HepG2 (cell line): Measurements from ENCODE around the gene ALG1L2. TPM values are rescaled to one million over a fixed set of nuclear protein-coding genes. Genes with fewer than 3 reads are reported as not detected.
A peak's percentile ranks its signal among the peaks of the same experiment; 100 is the strongest.

Experiments
- BHLHE40 ChIP-seq: IDR thresholded peaks from 2 replicates; pipeline ENCODE4 v1.6.1; 2011; ENCODE audit warnings: low read length, improper control_type of control experiment
- FOSL2 ChIP-seq: sonication (generic); formaldehyde crosslinking; IDR thresholded peaks from 2 replicates; pipeline ENCODE4 v1.4.0; 2020; ENCODE audit warnings: missing genetic modification reagents
- ISX ChIP-seq: sonication (generic); formaldehyde crosslinking; conservative IDR thresholded peaks from 2 replicates; pipeline ENCODE4 v1.5.0; 2020; ENCODE audit warnings: missing genetic modification reagents
- KLF12 ChIP-seq: sonication (generic); formaldehyde crosslinking; IDR thresholded peaks from 2 replicates; pipeline ENCODE4 v1.4.0; 2020; ENCODE audit warnings: missing genetic modification reagents, borderline replicate concordance
- MTA1 ChIP-seq: sonication (generic); formaldehyde crosslinking; IDR thresholded peaks from 2 replicates; pipeline ENCODE4 v1.4.0; 2020; ENCODE audit warnings: missing genetic modification reagents, mild to moderate bottlenecking, borderline replicate concordance
- NFE2 ChIP-seq: sonication (generic); formaldehyde crosslinking; IDR thresholded peaks from 2 replicates; pipeline ENCODE4 v1.4.0; 2020; ENCODE audit warnings: missing genetic modification reagents
- POGZ ChIP-seq: sonication (generic); formaldehyde crosslinking; IDR thresholded peaks from 2 replicates; pipeline ENCODE4 v1.4.0; 2020; ENCODE audit warnings: mild to moderate bottlenecking, missing genetic modification reagents
- SNRNP70 ChIP-seq: fragments of 200-400 bp; formaldehyde crosslinking; IDR thresholded peaks from 2 replicates; pipeline ENCODE4 v1.6.1; 2017; ENCODE audit warnings: mild to moderate bottlenecking, low read depth, low read length, moderate library complexity
- SRSF9 ChIP-seq: fragments of 200-400 bp; formaldehyde crosslinking; IDR thresholded peaks from 2 replicates; pipeline ENCODE4 v1.6.1; 2018; ENCODE audit warnings: borderline replicate concordance, mild to moderate bottlenecking, low read depth, low read length; ENCODE audit not compliant: insufficient read depth, poor library complexity, severe bottlenecking
- ZNF235 ChIP-seq: sonication (generic); formaldehyde crosslinking; IDR thresholded peaks from 2 replicates; pipeline ENCODE4 v1.8.1; 2023; ENCODE audit warnings: mild to moderate bottlenecking, missing genetic modification reagents, borderline replicate concordance
- ZNF382 ChIP-seq: sonication (generic); formaldehyde crosslinking; IDR thresholded peaks from 2 replicates; pipeline ENCODE4 v1.5.0; 2020; ENCODE audit warnings: missing genetic modification reagents, mild to moderate bottlenecking, borderline replicate concordance
- ZNF619 ChIP-seq: sonication (generic); formaldehyde crosslinking; IDR thresholded peaks from 2 replicates; pipeline ENCODE4 v1.4.0; 2020; ENCODE audit warnings: mild to moderate bottlenecking, missing genetic modification reagents
- ZNF737 ChIP-seq: sonication (generic); formaldehyde crosslinking; IDR thresholded peaks from 2 replicates; pipeline ENCODE4 v1.5.0; 2020; ENCODE audit warnings: missing genetic modification reagents, mild to moderate bottlenecking, borderline replicate concordance
- ZNF83 ChIP-seq: sonication (generic); formaldehyde crosslinking; IDR thresholded peaks from 2 replicates; pipeline ENCODE4 v1.4.0; 2020; ENCODE audit warnings: missing genetic modification reagents, mild to moderate bottlenecking, borderline replicate concordance
- ZSCAN20 ChIP-seq: sonication (generic); formaldehyde crosslinking; IDR thresholded peaks from 2 replicates; pipeline ENCODE4 v1.4.0; 2020; ENCODE audit warnings: missing genetic modification reagents, mild to moderate bottlenecking, borderline replicate concordance
- polyA plus RNA-seq, 8 experiments: library from polyadenylated mRNA; depleted of rRNA in 3 of 8; stranded (reverse) in 7 of 8; unstranded in 1 of 8; fragments of >200 nt; fragmentation: Illumina TruSeq in 4 of 8; extraction: Trizol in 4 of 8; gene quantifications; 2 replicates each; pipeline versions ENCODE4 v1.2.1 to v1.2.3, GENCODE V29; 2011 to 2016; ENCODE audit warnings: low read depth in 4 of 8, missing spikeins in 1 of 8, mixed read lengths in 1 of 8; ENCODE audit not compliant: insufficient read depth in 1 of 8
- total RNA-seq, 5 experiments: library from RNA; depleted of rRNA; stranded (reverse); fragments of >200 nt; fragmentation: Illumina TruSeq; extraction: Trizol; gene quantifications; 2 replicates each; pipeline ENCODE4 v1.2.3, GENCODE V29; 2016; ENCODE audit warnings: low read depth in 1 of 5
- TF ChIP-seq, protein P1 (sequence below): sonication (generic); formaldehyde crosslinking; IDR thresholded peaks from 2 replicates; pipeline ENCODE4 v1.4.0; 2020; ENCODE audit warnings: missing genetic modification reagents, borderline replicate concordance
- TF ChIP-seq, protein P2 (sequence below): IDR thresholded peaks from 2 replicates; pipeline ENCODE4 v1.6.1; 2016; ENCODE audit warnings: missing biosample characterization, missing genetic modification reagents, low read depth
- TF ChIP-seq, protein P3 (sequence below): sonication (generic); formaldehyde crosslinking; IDR thresholded peaks from 2 replicates; pipeline ENCODE4 v1.4.0; 2020; ENCODE audit warnings: missing genetic modification reagents, borderline replicate concordance
- TF ChIP-seq, protein P4 (sequence below): sonication (generic); formaldehyde crosslinking; IDR thresholded peaks from 2 replicates; pipeline ENCODE4 v1.5.1; 2020; ENCODE audit warnings: mild to moderate bottlenecking, missing genetic modification reagents, borderline replicate concordance
- TF ChIP-seq, protein P5 (sequence below): IDR thresholded peaks from 2 replicates; pipeline ENCODE4 v1.6.1; 2016; ENCODE audit warnings: missing compliant biosample characterization, missing genetic modification reagents, borderline replicate concordance
- TF ChIP-seq, protein P6 (sequence below): IDR thresholded peaks from 2 replicates; pipeline ENCODE4 v1.6.1; 2012; ENCODE audit warnings: low read depth, low read length, improper control_type of control experiment

ALG1L2 gene
- total and polyA plus RNA-seq, 2 of the 13 experiments (the other 11 are each of a cell fraction or from before 2014, with no cell fraction given) = 0.13 to 0.55 TPM

DNA sequence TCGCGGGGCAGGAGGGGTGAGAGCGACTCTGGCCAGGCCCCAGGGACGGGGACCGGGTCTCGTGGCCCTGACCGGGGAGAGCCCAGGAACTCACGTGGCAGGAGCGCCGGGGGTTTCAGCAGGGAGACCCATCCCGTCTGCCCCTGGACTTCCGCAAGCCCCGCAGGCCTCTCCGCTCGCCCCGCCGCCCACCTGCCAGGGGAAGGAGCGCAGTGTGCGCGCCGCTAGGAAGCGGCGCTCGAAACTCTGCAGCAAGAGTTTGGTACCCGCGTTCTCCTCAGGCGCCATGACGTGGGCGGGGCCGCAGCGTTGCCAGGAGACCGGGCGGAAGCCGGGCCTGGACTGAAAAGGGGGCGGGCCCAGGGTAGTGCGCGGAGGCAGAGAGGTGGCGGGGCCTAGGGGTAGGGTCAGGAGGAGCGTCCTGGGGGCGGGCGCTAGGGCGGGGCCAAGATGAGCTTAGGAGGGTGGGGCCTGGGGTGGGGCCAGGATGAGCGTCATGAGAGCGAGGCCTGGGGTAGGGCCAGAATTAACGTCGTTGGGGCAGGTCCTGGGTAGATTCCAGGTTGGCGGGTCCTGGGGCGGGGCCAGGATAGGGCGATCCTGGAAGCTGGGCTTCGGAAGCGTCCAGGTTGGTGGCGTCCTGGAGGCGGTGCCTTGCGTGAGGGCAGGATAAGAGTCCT lies 29.7 kb downstream of the ALG1L2 start (continued):
- TF ChIP-seq POGZ (CRISPR knock-in tag) (no peak; the same call in 1 of the 2 replicates), ZNF83 (CRISPR knock-in tag) (no peak), MTA1 (no peak), ISX (CRISPR knock-in tag) (no peak), SRSF9 (no peak), BHLHE40 (0 out of 2 replicates have a peak, but pooled peaks have one; percentile 29), ZNF619 (CRISPR knock-in tag) (0 out of 2 replicates have a peak, but pooled peaks have one; percentile 35), NFE2 (no peak), ZNF382 (CRISPR knock-in tag) (no peak), KLF12 (CRISPR knock-in tag) (no peak), SNRNP70 (no peak), ZSCAN20 (CRISPR knock-in tag) (no peak), ZNF235 (no peak), ZNF737 (no peak), FOSL2 (no peak)
- TF ChIP-seq, protein P1, sequence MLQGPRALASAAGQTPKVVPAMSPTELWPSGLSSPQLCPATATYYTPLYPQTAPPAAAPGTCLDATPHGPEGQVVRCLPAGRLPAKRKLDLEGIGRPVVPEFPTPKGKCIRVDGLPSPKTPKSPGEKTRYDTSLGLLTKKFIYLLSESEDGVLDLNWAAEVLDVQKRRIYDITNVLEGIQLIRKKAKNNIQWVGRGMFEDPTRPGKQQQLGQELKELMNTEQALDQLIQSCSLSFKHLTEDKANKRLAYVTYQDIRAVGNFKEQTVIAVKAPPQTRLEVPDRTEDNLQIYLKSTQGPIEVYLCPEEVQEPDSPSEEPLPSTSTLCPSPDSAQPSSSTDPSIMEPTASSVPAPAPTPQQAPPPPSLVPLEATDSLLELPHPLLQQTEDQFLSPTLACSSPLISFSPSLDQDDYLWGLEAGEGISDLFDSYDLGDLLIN = no peak
- TF ChIP-seq, protein P2, sequence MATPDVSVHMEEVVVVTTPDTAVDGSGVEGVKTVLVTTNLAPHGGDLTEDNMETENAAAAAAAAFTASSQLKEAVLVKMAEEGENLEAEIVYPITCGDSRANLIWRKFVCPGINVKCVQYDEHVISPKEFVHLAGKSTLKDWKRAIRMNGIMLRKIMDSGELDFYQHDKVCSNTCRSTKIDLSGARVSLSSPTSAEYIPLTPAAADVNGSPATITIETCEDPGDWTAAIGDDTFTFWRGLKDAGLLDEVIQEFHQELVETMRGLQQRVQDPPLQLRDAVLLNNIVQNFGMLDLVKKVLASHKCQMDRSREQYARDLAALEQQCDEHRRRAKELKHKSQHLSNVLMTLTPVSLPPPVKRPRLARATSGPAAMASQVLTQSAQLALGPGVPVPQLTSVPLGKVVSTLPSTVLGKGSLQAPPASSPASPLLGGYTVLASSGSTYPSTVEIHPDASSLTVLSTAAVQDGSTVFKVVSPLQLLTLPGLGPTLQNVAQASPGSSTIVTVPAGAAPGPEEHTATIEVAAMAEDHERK (CRISPR knock-in tag) = no peak
- TF ChIP-seq, protein P3, sequence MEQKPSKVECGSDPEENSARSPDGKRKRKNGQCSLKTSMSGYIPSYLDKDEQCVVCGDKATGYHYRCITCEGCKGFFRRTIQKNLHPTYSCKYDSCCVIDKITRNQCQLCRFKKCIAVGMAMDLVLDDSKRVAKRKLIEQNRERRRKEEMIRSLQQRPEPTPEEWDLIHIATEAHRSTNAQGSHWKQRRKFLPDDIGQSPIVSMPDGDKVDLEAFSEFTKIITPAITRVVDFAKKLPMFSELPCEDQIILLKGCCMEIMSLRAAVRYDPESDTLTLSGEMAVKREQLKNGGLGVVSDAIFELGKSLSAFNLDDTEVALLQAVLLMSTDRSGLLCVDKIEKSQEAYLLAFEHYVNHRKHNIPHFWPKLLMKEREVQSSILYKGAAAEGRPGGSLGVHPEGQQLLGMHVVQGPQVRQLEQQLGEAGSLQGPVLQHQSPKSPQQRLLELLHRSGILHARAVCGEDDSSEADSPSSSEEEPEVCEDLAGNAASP (CRISPR knock-in tag) = no peak
- TF ChIP-seq, protein P4, sequence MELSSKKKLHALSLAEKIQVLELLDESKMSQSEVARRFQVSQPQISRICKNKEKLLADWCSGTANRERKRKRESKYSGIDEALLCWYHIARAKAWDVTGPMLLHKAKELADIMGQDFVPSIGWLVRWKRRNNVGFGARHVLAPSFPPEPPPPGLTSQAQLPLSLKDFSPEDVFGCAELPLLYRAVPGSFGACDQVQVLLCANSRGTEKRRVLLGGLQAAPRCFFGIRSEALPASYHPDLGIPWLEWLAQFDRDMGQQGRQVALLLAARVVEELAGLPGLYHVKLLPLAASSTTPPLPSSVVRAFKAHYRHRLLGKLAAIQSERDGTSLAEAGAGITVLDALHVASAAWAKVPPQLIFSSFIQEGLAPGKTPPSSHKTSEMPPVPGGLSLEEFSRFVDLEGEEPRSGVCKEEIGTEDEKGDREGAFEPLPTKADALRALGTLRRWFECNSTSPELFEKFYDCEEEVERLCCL (CRISPR knock-in tag) = no peak
- TF ChIP-seq, protein P5, sequence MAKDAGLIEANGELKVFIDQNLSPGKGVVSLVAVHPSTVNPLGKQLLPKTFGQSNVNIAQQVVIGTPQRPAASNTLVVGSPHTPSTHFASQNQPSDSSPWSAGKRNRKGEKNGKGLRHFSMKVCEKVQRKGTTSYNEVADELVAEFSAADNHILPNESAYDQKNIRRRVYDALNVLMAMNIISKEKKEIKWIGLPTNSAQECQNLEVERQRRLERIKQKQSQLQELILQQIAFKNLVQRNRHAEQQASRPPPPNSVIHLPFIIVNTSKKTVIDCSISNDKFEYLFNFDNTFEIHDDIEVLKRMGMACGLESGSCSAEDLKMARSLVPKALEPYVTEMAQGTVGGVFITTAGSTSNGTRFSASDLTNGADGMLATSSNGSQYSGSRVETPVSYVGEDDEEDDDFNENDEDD (CRISPR knock-in tag) = no peak
- TF ChIP-seq, protein P6, sequence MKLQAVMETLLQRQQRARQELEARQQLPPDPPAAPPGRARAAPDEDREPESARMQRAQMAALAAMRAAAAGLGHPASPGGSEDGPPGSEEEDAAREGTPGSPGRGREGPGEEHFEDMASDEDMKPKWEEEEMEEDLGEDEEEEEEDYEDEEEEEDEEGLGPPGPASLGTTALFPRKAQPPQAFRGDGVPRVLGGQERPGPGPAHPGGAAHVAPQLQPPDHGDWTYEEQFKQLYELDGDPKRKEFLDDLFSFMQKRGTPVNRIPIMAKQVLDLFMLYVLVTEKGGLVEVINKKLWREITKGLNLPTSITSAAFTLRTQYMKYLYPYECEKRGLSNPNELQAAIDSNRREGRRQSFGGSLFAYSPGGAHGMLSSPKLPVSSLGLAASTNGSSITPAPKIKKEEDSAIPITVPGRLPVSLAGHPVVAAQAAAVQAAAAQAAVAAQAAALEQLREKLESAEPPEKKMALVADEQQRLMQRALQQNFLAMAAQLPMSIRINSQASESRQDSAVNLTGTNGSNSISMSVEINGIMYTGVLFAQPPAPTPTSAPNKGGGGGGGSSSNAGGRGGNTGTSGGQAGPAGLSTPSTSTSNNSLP = no peak
